GM19463 (cell line): ENCODE measurements around the gene RCC1.
"Not testable (repeated sequence)": the region's sequence is repeated elsewhere in the genome, so short reads cannot be mapped to it uniquely, and the experiment has no call there.

Source experiments
- ATAC-seq: cut with Tn5 transposase; IDR thresholded peaks from one replicate; pipeline ENCODE4 v1.9.1; 2021; ENCODE audit warnings: mild to moderate bottlenecking, moderate library complexity; ENCODE audit not compliant: unreplicated experiment

RCC1 gene

DNA sequence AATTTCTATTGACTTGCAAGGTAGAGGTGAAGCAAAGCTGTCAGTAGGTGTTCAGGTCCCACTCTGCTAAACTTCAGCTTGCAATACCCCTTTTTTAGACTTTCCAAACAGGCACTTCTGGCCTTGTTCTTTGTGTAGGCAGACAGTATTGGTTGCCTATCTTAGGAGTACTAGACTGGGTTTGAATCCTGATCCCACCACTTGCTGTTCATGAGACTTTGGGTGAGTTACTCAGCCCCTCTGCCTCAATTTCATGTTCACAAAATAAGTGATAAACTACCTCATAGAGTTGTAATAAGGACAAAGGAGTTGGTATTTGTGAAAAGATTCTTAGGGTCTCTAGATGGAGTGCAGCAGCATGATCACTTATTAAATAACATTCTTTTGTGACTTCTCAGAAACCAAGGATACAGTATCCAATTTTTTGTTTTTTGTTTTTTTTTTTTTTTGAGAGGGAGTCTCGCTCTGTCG, 5.2 kb downstream of the RCC1 start:
- no peak for ATAC-seq

DNA sequence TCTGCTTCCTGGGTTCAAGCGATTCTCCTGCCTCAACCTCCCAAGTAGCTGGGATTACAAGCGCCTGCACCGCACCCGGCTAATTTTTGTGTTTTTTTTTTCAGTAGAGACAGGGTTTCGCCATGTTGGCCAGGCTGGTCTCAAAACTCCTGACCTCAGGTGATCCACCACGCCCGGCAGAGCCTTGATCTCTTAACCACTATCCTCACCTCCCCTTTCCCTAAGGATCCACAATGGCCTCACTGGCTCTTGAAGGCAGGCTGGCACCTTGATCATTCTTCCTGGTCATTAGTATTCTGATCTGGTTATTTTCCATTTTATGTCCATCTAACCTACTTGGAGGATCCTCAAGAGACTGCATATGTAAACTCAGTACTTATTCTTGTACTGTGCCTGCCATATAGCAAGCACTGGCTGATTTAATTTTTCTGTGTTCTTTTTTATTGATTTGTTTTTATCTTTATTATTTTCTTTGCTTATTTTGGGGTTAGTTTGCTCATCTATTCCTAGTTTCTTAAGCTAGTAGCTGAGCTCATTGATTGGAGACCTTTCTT, 6.3 kb downstream of the RCC1 start:
- ATAC-seq: no peak

DNA sequence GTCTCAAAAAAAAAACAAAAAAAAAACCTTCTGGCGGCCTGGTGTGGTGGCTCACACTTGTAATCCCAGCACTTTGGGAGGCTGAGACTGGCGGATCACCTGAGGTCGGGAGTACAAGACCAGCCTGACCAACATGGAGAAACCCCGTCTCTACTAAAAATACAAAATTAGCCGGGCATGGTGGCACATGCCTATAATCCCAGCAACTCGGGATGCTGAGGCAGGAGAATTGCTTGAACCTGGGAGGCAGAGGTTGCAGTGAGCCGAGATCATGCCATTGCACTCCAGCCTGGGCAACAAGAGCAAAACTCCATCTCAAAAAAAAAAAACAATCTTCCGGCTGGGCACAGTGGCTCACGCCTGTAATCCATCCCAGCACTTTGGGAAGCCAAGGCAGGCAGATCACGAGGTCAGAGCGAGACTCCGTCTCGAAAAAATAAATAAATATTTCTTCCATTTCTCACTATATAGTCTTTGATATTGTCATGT, 8.6 kb downstream of the RCC1 start:
- not testable (repeated sequence) for ATAC-seq

DNA sequence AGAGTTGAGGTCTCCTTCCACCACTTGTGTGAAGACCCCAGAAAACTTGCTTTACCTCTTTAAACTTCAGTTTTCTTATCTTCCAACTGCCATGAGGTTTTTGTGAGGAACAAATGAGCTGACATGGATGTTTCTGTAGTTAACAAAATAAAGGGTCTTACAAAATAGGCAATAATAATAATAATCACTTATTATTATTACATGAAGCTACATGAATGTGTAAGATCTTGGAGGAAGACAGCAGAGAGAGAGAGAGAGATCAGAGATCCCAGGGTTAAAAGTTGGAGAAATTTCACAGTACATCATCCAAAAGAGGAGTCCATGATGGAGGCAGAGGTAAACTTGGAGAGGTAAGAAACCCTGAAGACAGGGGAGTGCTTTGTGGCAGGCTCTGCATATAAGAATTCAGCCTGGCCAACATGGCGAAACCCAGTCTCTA, 10.7 kb downstream of the RCC1 start:
- no peak for ATAC-seq

DNA sequence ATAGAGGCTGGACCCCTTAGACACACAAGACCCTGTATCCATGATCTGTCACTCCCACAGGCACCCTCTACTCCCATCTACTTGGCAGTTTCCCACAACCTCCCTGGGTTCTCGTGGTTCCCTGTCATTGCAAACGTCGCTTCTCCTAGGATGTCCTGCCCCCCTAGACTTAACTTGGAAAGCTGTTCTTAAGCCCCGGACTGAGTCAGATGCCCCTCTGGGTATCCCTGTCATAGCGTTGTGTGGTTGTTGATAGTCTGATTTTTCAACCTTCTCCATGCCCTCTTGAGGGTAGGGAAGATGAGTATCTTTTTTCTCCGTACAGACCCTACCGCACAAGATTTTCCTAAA, 11.8 kb downstream of the RCC1 start:
- ATAC-seq: no peak

DNA sequence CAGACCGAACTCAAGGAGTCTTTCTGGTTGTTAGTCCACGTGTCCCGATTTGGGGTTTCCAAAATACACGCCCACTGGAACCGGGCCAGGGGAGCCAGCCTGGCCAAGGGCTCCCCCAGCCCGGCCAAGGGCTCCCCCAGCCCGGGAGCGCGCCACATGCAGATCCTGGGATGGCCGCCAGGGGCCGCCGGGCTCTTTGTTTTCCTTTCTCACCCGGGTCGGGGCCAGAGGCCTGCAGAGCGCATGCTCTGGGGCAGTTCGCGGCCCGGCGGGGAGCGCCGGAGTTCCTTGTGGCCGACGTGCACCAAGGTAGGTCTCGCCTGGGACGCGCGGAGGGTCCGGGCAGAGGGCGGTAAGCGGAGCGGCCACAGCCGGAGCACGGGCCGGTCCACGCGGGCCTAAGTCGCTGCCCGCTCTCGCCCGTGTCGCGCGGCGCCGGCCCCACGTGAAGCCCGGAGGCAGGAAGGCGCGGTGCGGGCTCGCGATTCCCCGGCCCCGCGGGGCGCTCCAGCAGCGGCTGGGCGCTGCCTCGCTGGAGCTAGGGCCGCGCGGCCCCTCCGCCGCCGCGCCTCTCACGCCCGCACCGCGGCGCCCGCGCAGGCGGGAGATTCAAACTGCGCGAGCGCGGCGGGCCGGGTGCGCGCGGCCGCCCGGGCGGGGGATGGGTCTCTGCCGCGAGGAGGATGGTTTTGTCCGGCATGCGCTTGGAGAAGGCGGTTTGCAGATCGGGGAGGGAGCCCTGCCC, 12.3 kb downstream of the RCC1 start:
- peak; percentile 69 for ATAC-seq

DNA sequence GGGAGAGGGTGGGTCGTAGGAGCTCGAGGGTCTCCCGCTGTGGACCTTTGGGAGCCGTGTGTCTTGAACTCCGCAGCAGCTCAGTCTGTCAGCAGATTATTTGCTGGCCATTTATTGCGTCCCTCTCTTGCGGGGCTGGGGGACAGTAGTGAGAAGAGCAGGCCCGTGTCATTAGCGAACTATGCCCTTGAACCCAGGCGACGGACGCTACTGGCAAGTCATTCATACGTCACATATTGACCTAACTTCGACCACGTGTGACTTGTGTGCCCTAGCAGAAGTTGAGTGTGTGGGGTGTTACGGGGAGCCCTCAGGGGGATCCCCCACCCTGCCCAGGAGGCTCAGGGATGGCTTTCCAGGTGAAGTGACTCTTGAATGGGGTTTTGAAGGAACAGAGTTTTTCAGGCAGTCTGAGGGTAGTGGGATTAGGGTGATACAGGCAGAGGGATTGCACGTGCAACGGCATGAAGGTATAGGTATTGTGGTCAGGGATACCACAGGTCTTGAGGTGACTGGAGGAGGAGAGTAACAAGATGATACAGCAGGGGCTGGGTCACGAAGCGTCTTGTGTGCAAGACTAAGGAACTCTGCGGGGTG, 13.0 kb downstream of the RCC1 start:
- no peak for ATAC-seq

DNA sequence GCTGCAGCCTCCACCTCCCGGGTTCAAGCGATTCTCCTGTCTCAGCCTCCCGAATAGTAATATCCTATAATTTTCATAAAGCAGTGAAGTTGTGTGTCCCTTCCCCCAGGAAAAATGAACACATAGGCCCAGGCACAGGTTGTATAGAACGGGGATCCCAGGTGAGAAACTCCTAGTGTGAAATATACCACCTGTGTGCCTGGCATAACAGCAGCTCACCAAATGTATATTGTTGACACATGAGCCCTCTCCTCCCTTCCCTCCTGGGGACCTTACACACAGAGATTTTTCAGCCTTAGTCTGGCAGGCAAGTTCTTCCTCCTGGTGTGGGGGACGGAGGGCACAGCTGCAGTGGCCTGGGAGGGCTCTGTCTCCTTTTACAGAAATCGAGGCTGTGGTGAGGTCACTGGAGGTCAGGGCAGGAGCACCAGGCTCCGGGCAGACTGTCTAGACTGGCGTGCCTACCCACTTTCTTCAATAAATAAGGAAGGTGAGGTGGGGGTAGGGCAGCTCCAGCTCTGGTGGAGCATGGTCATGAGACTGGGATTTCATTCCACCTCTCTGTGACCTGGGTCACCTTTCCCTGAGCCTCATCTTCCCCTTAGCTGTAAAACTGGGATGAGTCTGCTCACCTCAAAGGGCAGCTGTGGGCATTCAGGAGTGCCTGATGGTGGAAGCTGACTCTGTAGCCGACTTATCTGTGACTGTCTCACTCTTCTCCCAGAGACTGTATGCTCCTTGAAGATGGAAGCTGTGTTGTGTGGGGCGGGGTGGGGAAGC, 14.3 kb downstream of the RCC1 start:
- no peak for ATAC-seq

DNA sequence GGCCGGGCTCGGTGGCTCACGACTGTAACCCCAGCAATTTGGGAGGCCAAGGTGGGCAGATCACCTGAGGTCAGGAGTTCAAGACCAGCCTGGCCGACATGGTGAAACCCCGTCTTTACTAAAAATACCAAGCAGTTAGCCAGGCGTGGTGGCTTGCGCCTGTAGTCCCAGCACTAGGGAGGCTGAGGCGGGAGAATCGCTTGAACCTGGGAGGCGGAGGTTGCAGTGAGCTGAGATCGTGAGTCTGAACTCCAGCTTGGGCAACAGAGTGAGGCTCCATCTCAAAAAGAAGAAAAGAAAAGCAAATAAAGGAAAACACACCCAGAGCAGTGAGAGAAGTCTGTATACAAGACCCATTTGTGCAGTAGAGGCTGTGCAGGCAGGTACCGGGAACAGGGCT, 15.0 kb downstream of the RCC1 start:
- not testable (repeated sequence) for ATAC-seq

DNA sequence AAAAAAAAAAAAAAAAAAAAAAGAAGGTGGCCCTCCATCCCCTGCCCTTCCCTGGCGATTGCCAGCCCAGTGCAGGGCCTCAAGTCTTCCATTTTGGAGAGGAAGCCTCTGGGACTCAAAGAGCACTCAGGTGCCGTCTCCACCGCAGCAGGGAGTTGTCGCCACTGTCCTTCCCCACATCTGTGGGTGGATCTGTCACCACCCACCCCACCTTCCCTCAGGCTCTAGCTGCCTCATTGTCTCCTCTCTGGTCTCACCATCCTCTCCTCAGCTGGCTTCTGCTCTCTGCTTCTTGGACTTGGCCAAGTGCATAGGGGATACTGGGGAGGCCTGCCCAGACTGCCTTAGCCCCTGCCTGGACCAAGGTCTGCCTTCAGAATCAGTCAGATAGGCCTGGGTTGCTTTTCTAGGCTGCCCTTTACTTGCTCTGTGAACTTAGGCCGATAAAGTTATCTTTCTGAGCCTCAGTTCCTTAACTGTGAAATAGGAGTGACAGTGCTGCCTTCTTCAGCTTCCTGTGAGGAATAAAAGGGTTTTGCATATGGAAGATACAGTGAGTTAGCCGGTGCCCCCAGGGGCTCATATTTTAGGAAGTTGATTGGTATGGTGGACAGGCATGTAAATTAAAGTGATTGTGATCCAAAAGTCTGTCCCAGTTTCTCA, 15.8 kb downstream of the RCC1 start:
- no peak for ATAC-seq

DNA sequence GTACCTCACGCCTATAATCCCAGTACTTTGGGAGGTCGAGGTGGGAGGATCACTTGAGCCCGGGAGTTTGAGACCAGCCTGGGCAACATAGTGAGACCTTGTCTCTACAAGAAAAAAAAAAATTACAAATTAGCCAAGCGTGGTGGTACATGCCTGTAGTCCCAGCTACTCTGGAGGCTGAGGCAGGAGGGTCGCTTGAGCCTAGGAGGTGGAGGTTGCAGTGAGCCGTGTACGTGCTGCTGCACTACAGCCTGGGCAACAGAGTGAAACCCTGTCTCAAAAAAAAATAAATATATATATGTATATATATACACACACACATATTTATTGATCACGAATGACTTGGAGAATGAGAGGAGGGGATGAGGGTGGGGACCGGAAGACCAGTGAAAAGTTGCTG, 16.7 kb downstream of the RCC1 start:
- not testable (repeated sequence) for ATAC-seq

DNA sequence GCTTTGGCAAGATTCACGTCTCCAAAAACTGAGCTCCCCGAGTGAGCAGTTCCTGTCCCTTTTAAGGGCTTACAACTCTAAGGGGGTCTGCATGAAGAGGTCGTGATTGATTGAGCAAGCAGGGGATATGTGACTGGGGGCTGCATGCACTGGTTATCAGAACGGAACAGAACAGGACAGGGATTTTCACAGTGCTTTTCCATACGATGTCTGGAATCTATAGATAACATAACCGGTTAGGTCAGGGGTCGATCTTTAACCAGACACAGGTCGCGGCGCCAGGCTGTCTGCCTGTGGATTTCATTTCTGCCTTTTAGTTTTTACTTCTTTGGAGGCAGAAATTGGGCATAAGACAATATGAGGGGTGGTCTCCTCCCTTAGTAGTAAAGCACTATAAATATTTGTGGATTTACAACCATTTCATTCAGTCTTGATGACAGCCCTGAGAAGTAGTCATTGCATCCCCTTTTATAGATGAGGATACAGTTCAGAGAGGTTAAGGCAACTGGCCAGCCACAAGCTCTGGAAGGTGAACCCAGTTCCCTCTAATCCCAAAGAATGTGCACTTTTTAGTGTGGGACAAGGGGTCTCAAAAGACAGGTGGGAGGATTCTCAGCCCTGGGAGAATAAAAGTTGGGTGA, 19.3 kb downstream of the RCC1 start:
- ATAC-seq: not testable (repeated sequence)

DNA sequence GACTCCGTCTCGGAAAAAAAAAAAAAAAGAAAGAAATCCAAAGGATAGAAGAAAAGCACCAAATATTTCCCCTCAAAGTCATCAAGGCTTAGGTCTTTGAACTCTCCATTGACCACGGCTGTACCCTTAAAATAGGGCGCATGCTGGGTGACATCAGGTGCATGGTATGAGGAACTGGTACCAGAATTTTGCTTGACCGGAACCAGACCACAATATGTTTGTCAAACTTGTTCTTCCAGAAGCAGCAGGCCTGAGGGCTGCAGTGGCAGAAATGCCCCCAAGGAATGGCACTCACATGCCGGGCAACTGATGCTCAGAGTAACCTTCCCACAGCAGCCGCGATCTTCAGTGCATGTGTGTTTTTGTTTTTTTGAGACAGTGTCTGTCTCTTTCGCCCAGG, 21.0 kb downstream of the RCC1 start:
- no peak for ATAC-seq

DNA sequence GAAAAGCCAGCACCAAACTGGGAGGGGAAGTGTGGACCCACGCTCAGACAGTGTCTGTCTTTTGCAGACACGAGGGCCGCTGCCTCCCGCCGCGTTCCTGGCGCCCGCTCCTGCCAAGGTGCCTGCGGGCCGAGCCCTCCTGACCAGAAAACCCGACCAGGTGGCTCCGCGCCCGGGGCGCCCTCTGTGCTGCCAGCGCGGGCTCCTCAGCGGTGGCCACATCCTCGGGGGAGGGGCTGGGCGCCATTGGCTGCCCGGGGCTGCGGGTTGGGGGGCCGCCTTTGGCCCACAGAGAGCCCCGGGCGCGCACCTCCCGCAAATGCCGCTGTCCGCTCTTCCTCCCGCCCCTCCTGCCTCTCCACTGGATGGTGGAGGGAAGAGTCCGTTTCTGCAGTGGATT, 24.6 kb downstream of the RCC1 start:
- no peak for ATAC-seq

DNA sequence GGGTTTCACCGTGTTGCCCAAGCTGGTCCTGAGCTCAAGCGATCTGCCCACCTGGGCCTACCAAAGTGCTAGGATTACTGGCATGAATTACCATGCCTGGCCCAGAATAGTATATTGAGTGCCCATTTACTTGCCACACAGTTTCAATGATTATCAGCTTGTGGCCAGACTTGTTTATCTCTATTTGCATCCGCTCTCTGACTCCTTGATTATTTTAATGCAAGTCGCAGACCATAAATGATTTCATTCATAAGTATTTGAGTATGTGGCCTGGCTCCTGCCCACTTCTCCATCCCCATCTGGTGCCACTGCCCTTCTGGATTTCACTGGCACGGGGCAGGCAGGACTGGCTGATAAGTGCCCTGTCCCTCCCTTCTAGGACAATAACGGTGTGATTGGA, 28.8 kb downstream of the RCC1 start:
- ATAC-seq: no peak

DNA sequence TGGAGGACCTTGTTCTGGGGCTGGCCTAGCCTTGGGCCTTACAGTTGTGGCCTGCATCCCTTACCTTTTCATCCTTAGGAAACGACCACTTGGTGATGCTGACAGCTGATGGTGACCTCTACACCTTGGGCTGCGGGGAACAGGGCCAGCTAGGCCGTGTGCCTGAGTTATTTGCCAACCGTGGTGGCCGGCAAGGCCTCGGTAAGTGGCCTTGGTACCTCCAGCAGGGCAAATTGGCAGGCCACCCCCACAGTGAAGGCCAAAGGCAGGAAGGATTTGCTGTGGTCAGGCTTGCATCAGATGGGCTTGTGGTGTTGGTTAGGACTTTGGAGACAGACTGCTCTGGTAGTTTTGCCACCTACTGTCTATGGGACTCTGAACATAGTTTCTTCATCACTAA, 29.3 kb downstream of the RCC1 start:
- ATAC-seq: no peak

DNA sequence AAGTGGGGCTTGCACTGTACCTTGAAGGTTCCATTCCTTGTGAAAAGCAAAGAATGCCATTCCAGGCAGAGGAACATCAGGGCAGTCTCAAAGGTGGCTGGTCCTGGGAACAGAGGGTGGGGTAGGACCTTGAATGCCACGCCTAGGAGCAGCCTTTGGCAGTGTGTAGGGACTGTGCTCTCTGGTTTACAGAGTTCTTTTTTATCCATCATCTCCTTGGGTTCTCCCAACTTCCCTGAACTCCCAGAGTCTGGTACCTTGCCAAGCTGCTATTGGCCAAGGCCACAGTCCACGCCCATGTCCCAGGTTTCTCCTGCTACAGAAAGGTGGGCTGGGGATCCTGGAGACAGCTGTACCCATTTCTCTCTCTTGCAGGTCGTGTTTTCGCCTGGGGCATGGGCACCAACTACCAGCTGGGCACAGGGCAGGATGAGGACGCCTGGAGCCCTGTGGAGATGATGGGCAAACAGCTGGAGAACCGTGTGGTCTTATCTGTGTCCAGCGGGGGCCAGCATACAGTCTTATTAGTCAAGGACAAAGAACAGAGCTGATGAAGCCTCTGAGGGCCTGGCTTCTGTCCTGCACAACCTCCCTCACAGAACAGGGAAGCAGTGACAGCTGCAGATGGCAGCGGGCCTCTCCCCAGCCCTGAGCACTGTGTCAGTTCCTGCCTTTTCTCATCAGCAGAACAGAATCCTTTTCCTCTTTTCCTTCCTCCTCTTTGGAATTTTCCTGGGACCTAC, 31.8 kb downstream of the RCC1 start:
- ATAC-seq: no peak

DNA sequence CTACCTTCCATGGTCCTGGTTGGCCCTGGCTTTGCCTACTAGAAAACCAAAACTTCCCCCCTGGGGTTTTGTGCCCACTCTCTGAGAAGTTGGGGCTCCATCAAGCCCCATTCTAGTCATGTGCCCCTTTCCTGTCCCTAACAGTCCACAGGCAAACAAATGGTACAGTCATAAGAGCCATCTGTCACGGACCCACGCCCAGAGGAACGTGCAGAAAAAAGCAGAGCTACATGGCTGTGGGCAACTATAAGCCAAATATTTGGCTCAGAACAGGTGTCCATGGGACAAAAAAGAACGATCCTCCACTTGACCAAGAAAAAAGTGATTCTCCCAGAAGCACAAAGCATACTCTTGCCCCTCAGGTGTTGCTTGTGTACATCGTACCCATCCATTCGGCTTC, 32.4 kb downstream of the RCC1 start:
- ATAC-seq: no peak

DNA sequence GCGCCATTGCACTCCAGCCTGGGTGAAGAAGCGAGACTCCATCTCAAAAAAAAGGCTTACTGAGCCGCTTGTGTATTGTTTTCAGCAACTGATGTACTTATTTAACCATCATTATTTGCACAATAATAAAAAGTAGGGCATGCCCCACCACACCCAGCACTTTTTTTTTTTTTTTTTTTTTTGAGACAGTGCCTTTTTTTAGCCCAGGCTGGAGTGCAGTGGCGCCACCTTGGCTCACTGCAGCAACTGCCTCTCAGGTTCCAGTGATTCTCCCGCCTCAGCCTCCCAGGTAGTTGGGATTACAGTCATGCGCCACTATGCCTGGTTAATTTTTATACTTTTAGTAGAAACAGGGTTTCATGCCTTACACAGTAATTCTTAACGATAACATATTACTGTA, 34.8 kb downstream of the RCC1 start:
- no peak for ATAC-seq
